GM12872 (cell line): Measurements from ENCODE around the gene GYPC.

ENCODE experiments used
- TF ChIP-seq, protein P1 (sequence below): IDR thresholded peaks from 3 replicates; pipeline ENCODE4 v1.5.1; 2011; ENCODE audit warnings: low read depth, mild to moderate bottlenecking, low read length, moderate library complexity; ENCODE audit not compliant: insufficient read depth

Gene GYPC

DNA sequence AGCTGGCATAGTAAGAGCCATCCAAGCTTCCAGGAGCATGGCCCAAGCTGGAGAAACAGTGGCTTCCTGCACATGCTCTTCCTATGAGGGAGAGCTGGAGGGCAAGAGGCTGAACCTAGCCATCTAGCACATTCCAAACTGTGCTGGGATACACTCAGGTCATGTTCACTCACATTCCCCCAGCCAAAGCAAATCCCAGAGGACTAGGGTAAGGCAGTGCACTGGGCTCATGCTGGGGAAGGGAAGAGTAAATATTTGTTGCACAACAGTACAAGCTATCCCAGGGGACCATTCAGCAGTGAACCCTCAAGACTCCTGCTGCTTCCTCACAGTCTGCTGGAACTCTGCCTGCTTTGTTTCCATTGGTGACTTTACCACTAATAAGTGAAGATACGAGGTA, 20.7 kb upstream of the GYPC start:
- TF ChIP-seq, protein P1, sequence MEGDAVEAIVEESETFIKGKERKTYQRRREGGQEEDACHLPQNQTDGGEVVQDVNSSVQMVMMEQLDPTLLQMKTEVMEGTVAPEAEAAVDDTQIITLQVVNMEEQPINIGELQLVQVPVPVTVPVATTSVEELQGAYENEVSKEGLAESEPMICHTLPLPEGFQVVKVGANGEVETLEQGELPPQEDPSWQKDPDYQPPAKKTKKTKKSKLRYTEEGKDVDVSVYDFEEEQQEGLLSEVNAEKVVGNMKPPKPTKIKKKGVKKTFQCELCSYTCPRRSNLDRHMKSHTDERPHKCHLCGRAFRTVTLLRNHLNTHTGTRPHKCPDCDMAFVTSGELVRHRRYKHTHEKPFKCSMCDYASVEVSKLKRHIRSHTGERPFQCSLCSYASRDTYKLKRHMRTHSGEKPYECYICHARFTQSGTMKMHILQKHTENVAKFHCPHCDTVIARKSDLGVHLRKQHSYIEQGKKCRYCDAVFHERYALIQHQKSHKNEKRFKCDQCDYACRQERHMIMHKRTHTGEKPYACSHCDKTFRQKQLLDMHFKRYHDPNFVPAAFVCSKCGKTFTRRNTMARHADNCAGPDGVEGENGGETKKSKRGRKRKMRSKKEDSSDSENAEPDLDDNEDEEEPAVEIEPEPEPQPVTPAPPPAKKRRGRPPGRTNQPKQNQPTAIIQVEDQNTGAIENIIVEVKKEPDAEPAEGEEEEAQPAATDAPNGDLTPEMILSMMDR: no peak

DNA sequence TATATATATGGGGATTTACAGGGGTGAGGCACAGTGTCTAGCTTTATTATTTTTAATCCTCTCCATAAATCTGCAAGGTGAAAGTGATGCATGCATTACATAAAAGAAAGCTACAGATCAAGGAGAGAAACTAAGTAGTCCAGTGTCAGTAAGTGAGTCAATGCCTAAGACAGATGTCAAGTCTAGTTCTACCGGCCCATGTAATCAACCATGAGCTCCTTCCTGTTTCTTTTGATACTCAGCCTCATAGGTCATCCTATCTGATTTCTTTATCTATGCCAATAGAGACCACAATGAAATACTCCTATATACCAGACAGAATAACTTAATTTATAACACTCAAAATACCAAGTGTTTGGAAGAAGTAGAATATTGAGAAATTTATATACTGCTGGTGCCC, 20.2 kb upstream of the GYPC start:
- TF ChIP-seq, protein P1: no peak

DNA sequence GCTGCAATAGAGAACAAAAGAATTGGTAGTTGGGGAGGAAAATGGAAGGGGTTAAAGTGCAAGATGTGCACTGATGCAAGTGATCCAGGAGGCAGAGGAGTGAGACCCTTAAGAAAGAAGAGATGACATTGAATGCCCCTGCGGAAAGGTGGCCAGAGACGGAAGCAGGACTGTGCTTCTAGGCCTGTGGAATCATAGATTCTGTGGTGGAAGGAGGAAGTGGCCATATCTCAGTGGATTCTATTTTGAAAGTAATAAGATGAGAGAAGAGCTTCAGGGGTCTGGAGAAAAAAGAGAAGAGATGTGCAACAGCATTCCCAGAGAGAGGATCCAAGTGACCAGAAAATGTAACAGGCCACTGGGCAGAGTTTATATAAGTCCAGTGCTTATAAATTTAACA, 18.6 kb upstream of the GYPC start:
- TF ChIP-seq, protein P1: no peak

DNA sequence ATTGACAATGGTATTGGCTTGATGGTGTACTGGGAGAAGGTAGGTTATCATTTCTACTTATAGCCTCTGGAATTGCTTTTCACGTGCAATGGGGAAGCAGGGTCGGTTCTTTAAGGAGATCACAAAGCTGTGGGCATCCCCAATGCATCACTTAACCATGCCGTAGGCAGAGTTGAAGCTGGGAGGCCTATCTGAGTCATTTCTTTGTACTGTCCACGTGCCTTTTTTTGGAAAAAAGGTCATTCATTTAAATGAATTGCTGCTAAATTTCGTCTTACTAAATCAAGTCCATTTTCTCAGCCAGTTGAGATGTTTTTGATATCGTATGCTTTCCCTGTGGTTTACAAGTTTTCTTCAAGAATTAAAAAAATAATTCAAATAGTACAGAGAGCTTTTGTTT, 17.2 kb upstream of the GYPC start:
- TF ChIP-seq, protein P1: no peak

DNA sequence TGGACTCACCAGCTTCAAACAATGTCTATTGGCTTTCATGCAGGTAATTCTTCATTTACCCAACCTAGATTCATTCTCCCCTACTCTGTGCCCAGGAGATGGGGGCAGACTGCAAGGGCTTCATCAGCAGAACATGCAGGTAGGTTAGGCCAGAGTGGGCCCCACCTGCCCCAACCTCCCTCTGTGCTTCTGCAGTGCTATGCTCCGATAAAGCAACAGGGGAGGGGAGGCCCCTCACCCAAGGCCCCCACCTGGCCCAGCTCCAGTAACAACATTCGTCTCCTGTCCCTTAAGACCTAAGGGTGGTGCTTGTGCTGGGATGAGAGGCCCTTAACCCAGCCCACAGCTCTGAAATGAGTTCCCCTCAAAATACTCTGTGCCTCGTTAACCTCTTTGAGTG, 16.7 kb upstream of the GYPC start:
- TF ChIP-seq, protein P1: no peak

DNA sequence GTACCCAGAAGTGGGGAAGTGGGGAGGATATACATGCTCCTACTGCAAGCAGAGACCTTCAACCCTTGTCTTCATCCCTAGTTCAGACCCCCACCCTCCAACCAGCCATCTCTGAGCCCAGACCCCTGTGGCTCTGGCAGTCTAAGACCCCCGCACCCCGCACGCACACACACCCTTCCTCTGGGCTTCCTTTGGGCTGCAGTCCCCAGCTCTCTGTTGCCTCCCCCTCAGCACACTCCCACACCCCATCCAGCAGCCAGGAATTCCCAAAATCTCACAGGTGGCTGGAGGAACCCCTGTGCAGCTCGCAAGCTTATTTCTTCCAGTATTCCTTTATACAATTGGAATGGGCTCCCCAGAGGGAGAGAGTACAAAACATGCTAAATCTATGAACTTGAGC, 13.9 kb upstream of the GYPC start:
- TF ChIP-seq, protein P1: no peak

DNA sequence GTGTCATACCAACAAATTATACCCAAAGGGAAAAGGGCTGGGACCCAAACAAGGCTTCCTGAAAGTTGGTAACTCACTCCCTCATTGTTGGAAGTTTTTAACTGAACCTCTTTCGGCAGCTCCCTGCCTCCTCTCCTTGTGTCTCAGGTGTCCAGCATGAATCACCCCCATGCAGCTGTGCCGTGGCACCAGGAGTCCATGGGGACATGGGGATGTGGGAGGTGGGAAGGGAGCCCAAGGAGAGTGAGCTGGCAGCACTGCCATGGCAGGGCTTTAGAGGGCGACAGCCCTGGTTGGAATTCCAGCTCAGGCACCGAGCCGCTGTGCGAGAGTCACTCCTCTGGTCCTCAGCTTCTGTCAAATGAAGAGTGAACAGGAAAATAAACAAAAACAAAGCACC, 12.5 kb upstream of the GYPC start:
- TF ChIP-seq, protein P1: no peak

DNA sequence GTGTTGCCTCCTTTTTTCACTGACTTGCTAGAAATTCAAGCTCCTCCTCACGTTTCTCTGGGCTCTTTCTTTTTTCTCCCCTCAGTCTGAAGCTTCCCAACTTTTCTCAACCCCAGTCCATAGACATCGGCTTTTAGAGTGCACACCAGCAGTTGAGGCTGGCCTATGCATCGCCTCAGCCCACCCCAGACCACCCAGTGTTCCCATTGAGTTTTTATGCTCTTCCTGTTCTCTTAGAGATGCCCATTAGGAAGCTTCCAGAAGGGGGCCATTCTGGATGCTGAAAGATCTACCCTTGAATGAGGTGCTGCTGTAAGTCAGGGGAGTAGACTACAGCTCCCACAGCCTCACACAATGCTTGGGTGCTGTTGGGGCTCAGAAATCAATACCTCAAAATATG, 12.0 kb upstream of the GYPC start:
- TF ChIP-seq, protein P1: no peak
